Bronchial epithelial cell (primary cell): ENCODE data around the gene UBE2I. TPM values are rescaled to one million over a fixed set of nuclear protein-coding genes. Genes with fewer than 3 reads are reported as not detected.

Experiments used
- DNase-seq: peaks from one replicate; pipeline ENCODE4 v3.0.0-alpha.2; 2010; ENCODE audit warnings: low read depth
- FAIRE-seq: peaks from 2 replicates; lab custom pipeline; 2011; peaks lifted over from hg19 to GRCh38; lab: Jason Lieb, UNC
- H3K27me3 ChIP-seq: 2 replicates; pipeline ENCODE4 v1.5.1; 2011; ENCODE audit warnings: low read length; ENCODE audit not compliant: control insufficient read depth, insufficient read depth
- H3K36me3 ChIP-seq: 2 replicates; pipeline ENCODE4 v1.5.1; 2011; ENCODE audit warnings: low read length; ENCODE audit not compliant: control insufficient read depth, insufficient read depth
- H3K4me3 ChIP-seq: 2 replicates; pipeline ENCODE4 v1.5.1; 2011; ENCODE audit warnings: mild to moderate bottlenecking, low read depth, low read length, control low read depth
- total RNA-seq: library from RNA; depleted of rRNA; stranded (reverse); fragments of >200 nt; gene quantifications from 2 replicates; pipeline ENCODE4 v1.2.1, GENCODE V29; 2014
- TF ChIP-seq, protein P1 (sequence below): IDR thresholded peaks from 2 replicates; pipeline ENCODE4 v1.5.1; 2011; ENCODE audit warnings: mild to moderate bottlenecking, moderate library complexity, low read length, control low read depth, inconsistent platforms; ENCODE audit not compliant: insufficient read depth, severe bottlenecking

The UBE2I gene
- total RNA-seq, 1 donor from 2014 or later = 49.8 TPM

DNA sequence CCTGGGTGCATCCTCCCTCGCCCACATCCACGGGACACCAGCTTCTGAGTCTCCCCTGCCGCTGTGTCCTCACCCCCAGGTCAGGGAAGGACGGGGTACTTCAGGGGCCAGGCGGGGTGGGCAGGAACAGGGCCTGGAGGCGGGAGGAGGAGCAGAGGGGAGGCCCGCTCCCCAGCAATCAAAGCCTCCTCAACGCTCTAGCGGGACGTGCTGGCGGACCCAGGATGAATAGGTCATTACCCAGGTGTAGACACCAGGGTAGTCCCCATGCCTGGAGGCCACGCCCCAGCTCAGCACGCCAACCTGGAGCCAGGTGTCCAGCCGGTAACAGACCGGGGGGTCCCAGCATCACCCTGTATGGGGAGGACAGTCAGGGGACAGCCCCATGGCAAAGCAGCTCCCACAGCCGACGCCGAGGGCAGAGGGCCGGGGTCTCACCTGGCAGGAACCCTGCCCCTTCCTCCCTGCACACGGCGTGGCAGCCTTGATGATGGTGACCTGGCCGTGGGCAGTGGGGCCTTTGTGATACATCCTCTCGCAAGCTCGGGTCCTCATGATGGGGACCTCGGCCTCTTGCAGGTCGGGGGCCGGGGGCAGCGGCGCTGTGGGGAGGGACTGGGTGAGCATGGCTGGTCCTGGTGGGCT, 29.4 kb upstream of the UBE2I start:
- H3K4me3 ChIP-seq = no peak overlapping the region
- H3K27me3 ChIP-seq = no peaks in the 10 kb centered on the region
- TF ChIP-seq, protein P1, sequence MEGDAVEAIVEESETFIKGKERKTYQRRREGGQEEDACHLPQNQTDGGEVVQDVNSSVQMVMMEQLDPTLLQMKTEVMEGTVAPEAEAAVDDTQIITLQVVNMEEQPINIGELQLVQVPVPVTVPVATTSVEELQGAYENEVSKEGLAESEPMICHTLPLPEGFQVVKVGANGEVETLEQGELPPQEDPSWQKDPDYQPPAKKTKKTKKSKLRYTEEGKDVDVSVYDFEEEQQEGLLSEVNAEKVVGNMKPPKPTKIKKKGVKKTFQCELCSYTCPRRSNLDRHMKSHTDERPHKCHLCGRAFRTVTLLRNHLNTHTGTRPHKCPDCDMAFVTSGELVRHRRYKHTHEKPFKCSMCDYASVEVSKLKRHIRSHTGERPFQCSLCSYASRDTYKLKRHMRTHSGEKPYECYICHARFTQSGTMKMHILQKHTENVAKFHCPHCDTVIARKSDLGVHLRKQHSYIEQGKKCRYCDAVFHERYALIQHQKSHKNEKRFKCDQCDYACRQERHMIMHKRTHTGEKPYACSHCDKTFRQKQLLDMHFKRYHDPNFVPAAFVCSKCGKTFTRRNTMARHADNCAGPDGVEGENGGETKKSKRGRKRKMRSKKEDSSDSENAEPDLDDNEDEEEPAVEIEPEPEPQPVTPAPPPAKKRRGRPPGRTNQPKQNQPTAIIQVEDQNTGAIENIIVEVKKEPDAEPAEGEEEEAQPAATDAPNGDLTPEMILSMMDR = no peak
- DNase-seq (no peak), FAIRE-seq (no peak)
- no peaks in the 10 kb centered on the region for H3K36me3 ChIP-seq

DNA sequence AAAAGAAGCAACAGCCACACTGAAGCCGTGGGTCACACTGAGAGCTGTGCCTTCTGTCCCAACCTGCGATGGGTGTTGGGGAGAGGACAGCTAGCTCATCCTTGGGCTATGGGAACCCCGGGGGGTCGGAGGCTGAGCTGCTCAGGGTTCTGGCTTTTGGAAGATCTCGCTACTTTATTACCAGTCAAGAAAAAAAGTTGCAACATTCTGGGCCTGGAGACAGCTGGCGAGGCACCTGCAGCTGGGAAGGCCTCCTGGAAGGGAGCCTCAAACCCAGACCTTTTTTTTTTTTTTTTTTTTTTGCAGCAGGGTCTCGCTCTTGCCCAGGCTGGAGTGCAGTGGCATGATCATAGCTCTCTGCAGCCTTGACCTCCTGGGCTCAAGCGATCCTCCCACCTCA, 28.7 kb upstream of the UBE2I start:
- FAIRE-seq (no peak), DNase-seq (no peak)
- TF ChIP-seq, protein P1 = no peak
- Histone ChIP-seq H3K4me3 (no peak overlapping the region), H3K36me3 (no peaks in the 10 kb centered on the region), H3K27me3 (no peaks in the 10 kb centered on the region)

DNA sequence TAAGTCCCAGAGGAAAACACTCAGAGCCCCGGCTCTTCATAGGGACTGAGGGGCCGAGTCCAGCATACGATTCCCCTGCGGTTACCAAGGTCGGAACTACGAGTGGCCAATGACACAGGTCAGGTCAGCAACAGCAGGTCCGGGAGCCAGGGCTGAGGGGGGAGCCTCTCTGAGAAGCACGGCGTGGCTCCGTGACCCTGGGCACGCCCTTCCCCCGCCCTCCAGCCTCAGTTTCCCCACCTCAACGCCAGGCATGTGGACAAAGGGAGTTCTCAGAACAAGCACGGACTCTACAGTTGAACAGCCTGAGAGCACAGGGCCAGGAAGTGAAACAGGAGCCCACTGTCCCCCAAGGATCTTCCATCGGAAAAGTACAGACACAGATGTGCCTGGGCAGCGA, 27.9 kb upstream of the UBE2I start:
- no peak for DNase-seq
- H3K36me3 ChIP-seq = no peaks in the 10 kb centered on the region
- TF ChIP-seq, protein P1 = no peak
- H3K4me3 ChIP-seq = no peak overlapping the region
- FAIRE-seq = no peak
- no peaks in the 10 kb centered on the region for H3K27me3 ChIP-seq

DNA sequence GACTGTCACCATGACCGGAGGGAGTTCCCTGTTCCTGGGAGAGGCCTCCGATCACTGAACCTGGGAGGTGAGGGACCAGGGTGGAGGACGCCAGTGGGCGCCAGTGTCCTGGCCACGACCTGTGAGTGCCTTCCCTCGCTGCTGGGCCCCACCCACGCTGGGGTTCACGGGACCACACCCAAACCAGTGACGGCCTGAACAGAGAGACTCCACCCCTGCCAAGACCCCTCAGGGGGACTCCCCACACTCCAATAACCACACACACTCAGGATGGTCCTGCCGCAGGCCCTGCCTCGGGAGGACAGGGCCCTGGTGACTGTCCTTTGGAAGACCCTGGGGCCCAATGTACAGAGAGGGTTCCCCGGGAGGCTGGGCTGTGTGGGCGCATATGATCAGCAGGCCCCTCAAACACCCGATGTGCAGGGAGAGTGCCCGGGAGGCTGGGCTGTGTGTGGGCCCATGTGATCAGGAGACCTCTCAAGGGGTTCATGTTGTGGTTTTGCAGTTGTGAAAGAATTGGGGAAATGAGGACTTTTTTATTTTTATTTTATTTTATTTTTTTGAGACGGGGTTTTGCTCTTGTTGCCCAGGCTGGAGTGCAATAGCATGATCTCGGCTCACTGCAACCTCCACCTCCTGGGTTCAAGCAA, 27.0 kb upstream of the UBE2I start:
- FAIRE-seq (no peak), DNase-seq (no peak)
- no peaks in the 10 kb centered on the region for H3K27me3 ChIP-seq
- TF ChIP-seq, protein P1 = no peak
- no peak overlapping the region for H3K4me3 ChIP-seq
- H3K36me3 ChIP-seq = no peaks in the 10 kb centered on the region

DNA sequence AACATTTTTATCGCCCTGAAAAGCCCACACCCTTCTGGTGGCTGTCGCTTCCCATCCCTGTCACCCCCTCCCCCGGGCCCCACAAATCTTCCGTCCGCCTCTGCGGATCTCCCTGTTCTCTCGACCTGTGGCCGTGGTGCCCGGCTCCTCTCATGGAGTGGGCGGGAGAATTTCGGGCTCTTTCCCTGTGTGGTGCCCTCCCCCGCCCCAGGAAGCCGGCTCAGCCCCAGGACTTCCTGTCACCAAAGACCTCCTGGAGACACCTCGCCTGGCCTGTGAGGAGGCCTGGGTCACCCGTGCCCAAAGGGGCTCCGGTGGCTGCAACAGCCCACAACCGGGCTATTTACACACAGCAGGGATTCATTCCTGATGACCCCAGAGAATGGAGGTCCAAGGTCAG, 26.1 kb upstream of the UBE2I start:
- DNase-seq (no peak), FAIRE-seq (no peak)
- TF ChIP-seq, protein P1 = no peak

More for the DNA sequence above, 26.1 kb upstream of the UBE2I start:
- Histone ChIP-seq H3K27me3 (no peaks in the 10 kb centered on the region), H3K36me3 (no peaks in the 10 kb centered on the region), H3K4me3 (no peak overlapping the region)
